OCI-LY1 (cell line): ENCODE results near the gene FHIT.

ENCODE experiments used
- H2AFZ ChIP-seq: fragments of 200-600 bp; sonication (generic), shearing (Covaris generic); 2 replicates; pipeline ENCODE4 v1.6.0; 2014; ENCODE audit warnings: antibody characterized with exemption, mild to moderate bottlenecking, low read length
- H3F3A ChIP-seq: fragments of 200-600 bp; sonication (generic), shearing (Covaris generic); 2 replicates; pipeline ENCODE4 v1.6.0; 2014; ENCODE audit warnings: mild to moderate bottlenecking, antibody characterized with exemption, low read length, moderate library complexity; ENCODE audit not compliant: insufficient read depth
- H3K27ac ChIP-seq: fragments of 200-600 bp; sonication (generic); 2 replicates; pipeline ENCODE4 v1.5.1; 2014; ENCODE audit warnings: low read length, mixed run types, mild to moderate bottlenecking, low read depth; ENCODE audit not compliant: poor library complexity, severe bottlenecking
- H3K27me3 ChIP-seq: fragments of 200-600 bp; sonication (generic); 2 replicates; pipeline ENCODE4 v1.6.0; 2014; ENCODE audit warnings: antibody characterized with exemption, mild to moderate bottlenecking, low read length, moderate library complexity; ENCODE audit not compliant: insufficient read depth
- H3K36me3 ChIP-seq: fragments of 200-600 bp; sonication (generic); 2 replicates; pipeline ENCODE4 v1.6.1; 2014; ENCODE audit warnings: mild to moderate bottlenecking, antibody characterized with exemption, low read length, moderate library complexity, mixed read lengths; ENCODE audit not compliant: insufficient read depth
- H3K4me1 ChIP-seq: fragments of 200-600 bp; sonication (generic); 2 replicates; pipeline ENCODE4 v1.5.1; 2014; ENCODE audit warnings: mild to moderate bottlenecking, low read length, moderate library complexity; ENCODE audit not compliant: insufficient read depth, severe bottlenecking
- H3K4me2 ChIP-seq: fragments of 200-600 bp; sonication (generic), shearing (Covaris generic); 2 replicates; pipeline ENCODE4 v1.6.1; 2014; ENCODE audit warnings: low read length
- H3K4me3 ChIP-seq: fragments of 200-600 bp; sonication (generic); 2 replicates; pipeline ENCODE4 v1.5.1; 2014; ENCODE audit warnings: low read length, low read depth, mild to moderate bottlenecking, mixed read lengths; ENCODE audit not compliant: poor library complexity, severe bottlenecking
- H3K79me2 ChIP-seq: fragments of 200-600 bp; shearing (Covaris generic); 2 replicates; pipeline ENCODE4 v1.6.1; 2016; ENCODE audit warnings: mixed run types, low read length, mixed read lengths; ENCODE audit not compliant: insufficient read depth
- H3K9ac ChIP-seq: fragments of 200-600 bp; sonication (generic), shearing (Covaris generic); 2 replicates; pipeline ENCODE4 v1.6.1; 2014; ENCODE audit warnings: mild to moderate bottlenecking, low read length, mixed read lengths
- H3K9me2 ChIP-seq: fragments of 200-600 bp; sonication (generic), shearing (Covaris generic); 2 replicates; pipeline ENCODE4 v1.6.1; 2014; ENCODE audit warnings: low read depth, mild to moderate bottlenecking, low read length, mixed read lengths
- H3K9me3 ChIP-seq: fragments of 200-600 bp; shearing (Covaris generic); 2 replicates; pipeline ENCODE4 v1.6.1; 2014; ENCODE audit warnings: low read length, mixed read lengths
- H4K20me1 ChIP-seq: fragments of 200-600 bp; sonication (generic), shearing (Covaris generic); 2 replicates; pipeline ENCODE4 v1.6.0; 2016; ENCODE audit warnings: mild to moderate bottlenecking, low read length; ENCODE audit not compliant: insufficient read depth
- EZH2 ChIP-seq: fragments of 200-600 bp; sonication (generic), shearing (Covaris generic); IDR thresholded peaks from 2 replicates; pipeline ENCODE4 v1.8.0; 2017; ENCODE audit warnings: borderline replicate concordance, mixed run types, mild to moderate bottlenecking, antibody characterized with exemption, low read length, moderate library complexity, mixed read lengths
- TF ChIP-seq, protein P1 (sequence below): fragments of 200-600 bp; sonication (generic), shearing (Covaris generic); IDR thresholded peaks from 2 replicates; pipeline ENCODE4 v1.5.1; 2017; ENCODE audit warnings: mild to moderate bottlenecking, antibody characterized with exemption, low read length, moderate library complexity, mixed read lengths

The FHIT gene

GRCh38 chr3:60490992-60491391, 760.3 kb downstream of the FHIT start:
- TF ChIP-seq, protein P1, sequence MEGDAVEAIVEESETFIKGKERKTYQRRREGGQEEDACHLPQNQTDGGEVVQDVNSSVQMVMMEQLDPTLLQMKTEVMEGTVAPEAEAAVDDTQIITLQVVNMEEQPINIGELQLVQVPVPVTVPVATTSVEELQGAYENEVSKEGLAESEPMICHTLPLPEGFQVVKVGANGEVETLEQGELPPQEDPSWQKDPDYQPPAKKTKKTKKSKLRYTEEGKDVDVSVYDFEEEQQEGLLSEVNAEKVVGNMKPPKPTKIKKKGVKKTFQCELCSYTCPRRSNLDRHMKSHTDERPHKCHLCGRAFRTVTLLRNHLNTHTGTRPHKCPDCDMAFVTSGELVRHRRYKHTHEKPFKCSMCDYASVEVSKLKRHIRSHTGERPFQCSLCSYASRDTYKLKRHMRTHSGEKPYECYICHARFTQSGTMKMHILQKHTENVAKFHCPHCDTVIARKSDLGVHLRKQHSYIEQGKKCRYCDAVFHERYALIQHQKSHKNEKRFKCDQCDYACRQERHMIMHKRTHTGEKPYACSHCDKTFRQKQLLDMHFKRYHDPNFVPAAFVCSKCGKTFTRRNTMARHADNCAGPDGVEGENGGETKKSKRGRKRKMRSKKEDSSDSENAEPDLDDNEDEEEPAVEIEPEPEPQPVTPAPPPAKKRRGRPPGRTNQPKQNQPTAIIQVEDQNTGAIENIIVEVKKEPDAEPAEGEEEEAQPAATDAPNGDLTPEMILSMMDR, result no peak
- TF ChIP-seq EZH2, result no peak

DNA sequence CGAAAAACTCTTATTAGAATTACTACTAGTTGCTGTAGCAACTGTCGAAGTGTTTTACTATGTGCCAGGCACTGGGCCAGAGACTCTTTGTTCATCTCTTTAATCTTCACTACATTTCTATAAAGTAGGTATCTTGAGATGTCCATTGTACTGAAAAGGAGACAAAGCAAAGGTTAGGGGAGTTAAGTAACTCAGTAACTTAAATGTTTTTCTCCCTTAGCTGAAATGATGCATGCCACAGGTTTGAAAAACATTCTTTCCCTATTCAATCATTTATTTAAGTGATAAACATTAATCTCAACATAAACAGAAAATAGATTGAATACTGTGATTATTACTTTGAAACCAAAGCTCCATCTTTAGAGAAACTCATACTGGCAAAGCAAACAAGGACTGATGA, 776.2 kb downstream of the FHIT start:
- Histone ChIP-seq H3K27ac (no peak overlapping the region), H3K36me3 (no peaks in the 10 kb centered on the region), H3K79me2 (no peaks in the 10 kb centered on the region), H2AFZ (no peak overlapping the region), H3K9me2 (no peaks in the 10 kb centered on the region), H3K9ac (no peak overlapping the region), H3K4me3 (no peak overlapping the region), H3K4me1 (no peaks in the 10 kb centered on the region), H3K9me3 (no peaks in the 10 kb centered on the region), H3K4me2 (no peak overlapping the region), H3F3A (no peaks in the 10 kb centered on the region), H4K20me1 (no peaks in the 10 kb centered on the region), H3K27me3 (no peaks in the 10 kb centered on the region)
- TF ChIP-seq, protein P1, result no peak
- no peak for TF ChIP-seq EZH2

More at GRCh38 chr3:60490992-60491391, 760.3 kb downstream of the FHIT start:
- Histone ChIP-seq H3K36me3 (no peaks in the 10 kb centered on the region), H2AFZ (no peak overlapping the region), H4K20me1 (no peaks in the 10 kb centered on the region), H3K4me2 (no peak overlapping the region), H3K27me3 (no peaks in the 10 kb centered on the region), H3K27ac (no peak overlapping the region), H3K4me1 (peaks cover 41% of the 10 kb centered on the region), H3K79me2 (no peaks in the 10 kb centered on the region), H3K9ac (no peak overlapping the region), H3K4me3 (no peak overlapping the region), H3F3A (no peaks in the 10 kb centered on the region), H3K9me2 (no peaks in the 10 kb centered on the region), H3K9me3 (no peaks in the 10 kb centered on the region)

GRCh38 chr3:60469481-60469880, 781.8 kb downstream of the FHIT start:
- Histone ChIP-seq H3K79me2 (no peaks in the 10 kb centered on the region), H2AFZ (no peak overlapping the region), H3K9me3 (no peaks in the 10 kb centered on the region), H3F3A (no peaks in the 10 kb centered on the region), H3K27ac (no peak overlapping the region), H3K4me3 (no peak overlapping the region), H3K9ac (no peak overlapping the region), H4K20me1 (no peaks in the 10 kb centered on the region), H3K9me2 (no peaks in the 10 kb centered on the region), H3K4me2 (no peak overlapping the region), H3K4me1 (no peaks in the 10 kb centered on the region), H3K27me3 (no peaks in the 10 kb centered on the region), H3K36me3 (no peaks in the 10 kb centered on the region)
- TF ChIP-seq, protein P1, result no peak
- no peak for TF ChIP-seq EZH2
